Liver (tissue), 9 donors: Measurements from ENCODE around the gene EHBP1. TPM values are rescaled to one million over a fixed set of nuclear protein-coding genes. Genes with fewer than 3 reads are reported as not detected.
A peak's percentile ranks its signal among the peaks of the same experiment; 100 is the strongest.

Experiments
- DNase-seq: peaks from one replicate; pipeline ENCODE4 v3.0.0-alpha.2; 2017; ENCODE audit warnings: low spot score
- H3K27ac ChIP-seq, 2 donors: one replicate each; pipeline ENCODE4 v1.7.0; 2013; ENCODE audit warnings: inconsistent platforms in 2 of 2, low read length in 2 of 2, control low read depth in 1 of 2, low read depth in 1 of 2, mild to moderate bottlenecking in 1 of 2
- H3K27me3 ChIP-seq, 4 donors: one replicate each; pipeline versions ENCODE4 v1.6.1 to v1.7.0; 2013; ENCODE audit warnings: low read length in 3 of 4, inconsistent platforms in 1 of 4, mild to moderate bottlenecking in 1 of 4, moderate library complexity in 1 of 4; ENCODE audit not compliant: control insufficient read depth in 4 of 4, insufficient read depth in 4 of 4
- H3K36me3 ChIP-seq, 4 donors: one replicate each; pipeline versions ENCODE4 v1.6.1 to v1.7.0; 2013; ENCODE audit warnings: low read length in 3 of 4, mild to moderate bottlenecking in 3 of 4, low read depth in 1 of 4, moderate library complexity in 1 of 4; ENCODE audit not compliant: control insufficient read depth in 4 of 4, insufficient read depth in 3 of 4
- H3K4me1 ChIP-seq, 4 donors: one replicate each; pipeline versions ENCODE4 v1.6.1 to v1.7.0; 2013; ENCODE audit warnings: low read length in 3 of 4, mild to moderate bottlenecking in 3 of 4, moderate library complexity in 1 of 4; ENCODE audit not compliant: control insufficient read depth in 4 of 4, insufficient read depth in 4 of 4
- H3K4me3 ChIP-seq, 3 donors: one replicate each; pipeline versions ENCODE4 v1.6.1 to v1.7.0; 2013; ENCODE audit warnings: low read length in 3 of 3, control low read depth in 1 of 3, low read depth in 1 of 3, mild to moderate bottlenecking in 1 of 3
- H3K9ac ChIP-seq, 2 donors: one replicate each; pipeline ENCODE4 v1.7.0; 2013; ENCODE audit warnings: low read length in 2 of 2, mild to moderate bottlenecking in 2 of 2, moderate library complexity in 2 of 2, control low read depth in 1 of 2, low read depth in 1 of 2
- H3K9me3 ChIP-seq, 4 donors: one replicate each; pipeline versions ENCODE4 v1.6.1 to v1.7.0; 2013; ENCODE audit warnings: low read length in 3 of 4; ENCODE audit not compliant: control insufficient read depth in 4 of 4
- ATF3 ChIP-seq: IDR thresholded peaks from 2 replicates; pipeline ENCODE4 v1.6.1; 2016; ENCODE audit warnings: antibody characterized with exemption
- FOXA2 ChIP-seq: IDR thresholded peaks from 2 replicates; pipeline ENCODE4 v1.6.1; 2016; ENCODE audit warnings: antibody characterized with exemption
- GABPA ChIP-seq, 2 donors: IDR thresholded peaks in 1 of 2; conservative IDR thresholded peaks in 1 of 2; 2 replicates each; pipeline ENCODE4 v1.6.1; 2016; ENCODE audit warnings: antibody characterized with exemption in 2 of 2, mild to moderate bottlenecking in 1 of 2, moderate library complexity in 1 of 2
- HNF4A ChIP-seq, 2 donors: conservative IDR thresholded peaks; 2 replicates each; pipeline ENCODE4 v1.6.1; 2016; ENCODE audit warnings: antibody characterized with exemption in 2 of 2, mild to moderate bottlenecking in 2 of 2
- HNF4G ChIP-seq: IDR thresholded peaks from 2 replicates; pipeline ENCODE4 v1.6.1; 2016; ENCODE audit warnings: antibody characterized with exemption
- JUND ChIP-seq, 2 donors: IDR thresholded peaks; 2 replicates each; pipeline ENCODE4 v1.6.1; 2016; ENCODE audit warnings: antibody characterized with exemption in 2 of 2
- NR2F2 ChIP-seq: IDR thresholded peaks from 2 replicates; pipeline ENCODE4 v1.6.1; 2016; ENCODE audit warnings: antibody characterized with exemption
- RAD21 ChIP-seq, 2 donors: IDR thresholded peaks; 2 replicates each; pipeline ENCODE4 v1.6.1; 2016; ENCODE audit warnings: antibody characterized with exemption in 2 of 2, mild to moderate bottlenecking in 2 of 2
- REST ChIP-seq: IDR thresholded peaks from 2 replicates; pipeline ENCODE4 v1.6.1; 2016; ENCODE audit warnings: antibody characterized with exemption, mild to moderate bottlenecking
- TAF1 ChIP-seq: conservative IDR thresholded peaks from 2 replicates; pipeline ENCODE4 v1.6.1; 2016; ENCODE audit warnings: antibody characterized with exemption, mild to moderate bottlenecking
- ZBTB33 ChIP-seq: IDR thresholded peaks from 2 replicates; pipeline ENCODE4 v1.6.1; 2016; ENCODE audit warnings: antibody characterized with exemption
- WGBS: extraction: QIAGEN DNeasy Blood & Tissue Kit; methylation state at CpG from one replicate; pipeline ENCODE4 v1.1.7; 2013; 5-methylcytosine and 5-hydroxymethylcytosine counted together
- polyA plus RNA-seq, 2 donors: library from polyadenylated mRNA; stranded (reverse) in 1 of 2; unstranded in 1 of 2; fragments of 200-250 nt in 1 of 2; fragments of >200 nt in 1 of 2; fragmentation: Nextera tagmentation in 1 of 2; extraction: Ambion mirVana in 1 of 2; gene quantifications; one replicate each; pipeline versions ENCODE4 v1.2.1 to v1.2.3, GENCODE V29; 2013 to 2015
- total RNA-seq, 2 donors: library from RNA; depleted of rRNA; stranded (reverse); fragments of >200 nt; gene quantifications; one replicate each; pipeline ENCODE4 v1.2.3, GENCODE V29; 2014
- TF ChIP-seq, protein P1 (sequence below): fragments of 150-350 bp; IDR thresholded peaks from 2 replicates; pipeline ENCODE4 v1.5.1; 2017; ENCODE audit warnings: improper control_type of control experiment, low read depth, low read length; ENCODE audit not compliant: missing input control
- donor health status: healthy.
- donor health status: healthy.
- donor health status: healthy.
- donor health status: healthy.
- donor health status: healthy.

Gene EHBP1
- total and polyA plus RNA-seq, 4 donors, result 16.6 to 85.8 (median 24.4) TPM

GRCh38 chr2:63001576-63001975 lies 296.1 kb downstream of the EHBP1 start (continued):
- no peak for TF ChIP-seq ZBTB33
- TF ChIP-seq NR2F2, result no peak
- TF ChIP-seq HNF4G, result no peak

DNA sequence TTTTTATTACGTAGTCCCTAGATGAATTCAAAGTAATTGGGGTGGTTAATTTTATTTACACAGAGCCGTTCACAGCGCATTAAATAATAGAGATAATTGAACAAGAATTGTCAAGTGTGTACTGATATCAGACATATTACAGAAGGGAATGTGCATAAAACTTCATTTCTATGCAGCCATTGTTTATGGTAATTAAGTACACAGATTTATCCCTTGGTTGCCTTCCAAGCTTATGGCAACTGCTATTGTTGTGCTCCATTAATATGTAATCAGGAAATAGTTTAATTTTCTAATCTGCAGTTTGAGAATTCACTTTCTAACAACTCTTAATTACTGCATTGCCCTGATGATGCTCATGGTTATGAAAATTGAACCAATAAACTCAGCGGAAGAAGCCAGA lies 297.8 kb downstream of the EHBP1 start:
- H3K36me3 ChIP-seq, result peaks cover 0 to 37% (median 11%) of the 10 kb centered on the region in 4 donors
- H3K27me3 ChIP-seq, result no peaks in the 10 kb centered on the region
- H3K9ac ChIP-seq, result peak overlapping the region in 1 of 2 donors; percentile 41
- 95% methylated on average over 4 of the region's 4 CpGs for WGBS
- no peak overlapping the region for H3K27ac ChIP-seq
- DNase-seq, result no peak
- no peaks in the 10 kb centered on the region for H3K9me3 ChIP-seq
- H3K4me1 ChIP-seq, result no peaks in the 10 kb centered on the region
- TF ChIP-seq ATF3 (no peak), REST (no peak), HNF4G (no peak), NR2F2 (no peak), JUND (IDR thresholded peaks at IDR 0.05) (no peak), TAF1 (no peak), HNF4A (conservative IDR thresholded peaks at IDR 0.05) (no peak)
- TF ChIP-seq, protein P1, sequence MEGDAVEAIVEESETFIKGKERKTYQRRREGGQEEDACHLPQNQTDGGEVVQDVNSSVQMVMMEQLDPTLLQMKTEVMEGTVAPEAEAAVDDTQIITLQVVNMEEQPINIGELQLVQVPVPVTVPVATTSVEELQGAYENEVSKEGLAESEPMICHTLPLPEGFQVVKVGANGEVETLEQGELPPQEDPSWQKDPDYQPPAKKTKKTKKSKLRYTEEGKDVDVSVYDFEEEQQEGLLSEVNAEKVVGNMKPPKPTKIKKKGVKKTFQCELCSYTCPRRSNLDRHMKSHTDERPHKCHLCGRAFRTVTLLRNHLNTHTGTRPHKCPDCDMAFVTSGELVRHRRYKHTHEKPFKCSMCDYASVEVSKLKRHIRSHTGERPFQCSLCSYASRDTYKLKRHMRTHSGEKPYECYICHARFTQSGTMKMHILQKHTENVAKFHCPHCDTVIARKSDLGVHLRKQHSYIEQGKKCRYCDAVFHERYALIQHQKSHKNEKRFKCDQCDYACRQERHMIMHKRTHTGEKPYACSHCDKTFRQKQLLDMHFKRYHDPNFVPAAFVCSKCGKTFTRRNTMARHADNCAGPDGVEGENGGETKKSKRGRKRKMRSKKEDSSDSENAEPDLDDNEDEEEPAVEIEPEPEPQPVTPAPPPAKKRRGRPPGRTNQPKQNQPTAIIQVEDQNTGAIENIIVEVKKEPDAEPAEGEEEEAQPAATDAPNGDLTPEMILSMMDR, result no peak
- no peak overlapping the region for H3K4me3 ChIP-seq

- Histone ChIP-seq H3K4me3 (no peak overlapping the region), H3K9ac (no peak overlapping the region), H3K27me3 (no peaks in the 10 kb centered on the region), H3K9me3 (no peaks in the 10 kb centered on the region), H3K36me3 (peaks cover 0 to 28% (median 8%) of the 10 kb centered on the region in 4 donors), H3K4me1 (no peaks in the 10 kb centered on the region), H3K27ac (no peak overlapping the region)
- no peak for DNase-seq
- TF ChIP-seq NR2F2, result no peak
- no peak for TF ChIP-seq GABPA (IDR thresholded peaks at IDR 0.05 in 1 of 2, conservative IDR thresholded peaks at IDR 0.05 in 1 of 2)
- no peak for TF ChIP-seq ZBTB33
- no peak for TF ChIP-seq FOXA2
- no peak for TF ChIP-seq RAD21 (IDR thresholded peaks at IDR 0.05)
Observed at GRCh38 chr2:63007813-63008458, 302.4 kb downstream of the EHBP1 start.
